Psoas muscle (tissue), 8 donors: ENCODE measurements around the gene ASB13. TPM values are rescaled to one million over a fixed set of nuclear protein-coding genes. Genes with fewer than 3 reads are reported as not detected.

Experiments used
- ATAC-seq, 4 donors: fragments of 200-7000 bp; cut with Tn5 transposase; one replicate each; pipeline ENCODE4 v1.9.1; 2020; ENCODE audit warnings: moderate library complexity in 3 of 4, mild to moderate bottlenecking in 2 of 4
- DNase-seq, 2 donors: peaks; one replicate each; pipeline ENCODE4 v3.0.0-alpha.2; 2020
- H3K27ac ChIP-seq: fragments of 200-600 bp; one replicate; pipeline ENCODE4 v1.8.0; 2022
- H3K27me3 ChIP-seq, 3 donors: fragments of 200-600 bp in 1 of 3; one replicate each; pipeline versions ENCODE4 v1.6.1 to v1.8.0; 2013 to 2022; ENCODE audit warnings: low read length in 2 of 3, mild to moderate bottlenecking in 2 of 3, moderate library complexity in 1 of 3; ENCODE audit not compliant: insufficient read depth in 3 of 3
- H3K36me3 ChIP-seq, 2 donors: fragments of 200-600 bp in 1 of 2; one replicate each; pipeline versions ENCODE4 v1.6.1 to v1.8.0; 2013 to 2022; ENCODE audit warnings: low read depth in 1 of 2, mild to moderate bottlenecking in 1 of 2, moderate library complexity in 1 of 2; ENCODE audit not compliant: insufficient read depth in 1 of 2
- H3K4me1 ChIP-seq: fragments of 200-600 bp; one replicate; pipeline ENCODE4 v1.8.0; 2022
- H3K4me3 ChIP-seq: fragments of 200-600 bp; one replicate; pipeline ENCODE4 v1.8.0; 2022; ENCODE audit warnings: mild to moderate bottlenecking
- H3K9me3 ChIP-seq: fragments of 200-600 bp; one replicate; pipeline ENCODE4 v1.8.0; 2022
- WGBS, 3 donors: extraction: QIAGEN DNeasy Blood & Tissue Kit; methylation state at CpG; one replicate each; pipeline versions ENCODE4 v1.1.6 to v1.1.7; 2013; 5-methylcytosine and 5-hydroxymethylcytosine counted together
- intact Hi-C, 2 donors: fragments of 100-400 bp; cut with DNase I; formaldehyde crosslinking; loops; one replicate each; pipeline versions ENCODE4 v1.11.0 to v1.14.2; 2022
- polyA plus RNA-seq, 3 donors: library from polyadenylated mRNA; stranded (reverse); fragments of 200-250 nt; gene quantifications; one replicate each; pipeline ENCODE4 v1.2.3, GENCODE V29; 2013
- total RNA-seq, 4 donors: library from RNA; stranded (reverse); fragmentation: NEBNext Ultra II Directional in 2 of 4; extraction: Animal tissue kit (Norgen Biotek cat#: 25700) in 2 of 4; gene quantifications; one replicate each; pipeline versions ENCODE4 v1.2.1 to v1.2.4, GENCODE V29; 2021 to 2023
- TF ChIP-seq, protein P1 (sequence below): fragments of 200-600 bp; IDR thresholded peaks from one replicate; pipeline ENCODE4 v1.8.0; 2022; ENCODE audit warnings: antibody characterized with exemption
- donor health status: healthy with polysubstance abuse.
- donor health status: DM: no; HTN: no; CAD: no; lungs with moderate emphysema.
- donor health status: Bipolar disorder and iron deficiency.
- donor health status: healthy.
- donor health status: DM: yes; HTN: yes; CAD: no.
- donor health status: DM: no; HTN: no; CAD: no.
- donor health status: DM: no; HTN: no; CAD: no.
- donor health status: DM: yes; HTN: yes; CAD: no.

The ASB13 gene
- total and polyA plus RNA-seq, 7 donors: 9.8 to 20.8 (median 14.2) TPM

- 0 to 1% (median 1%) methylated on average over 57 to 77 of the region's 77 CpGs for WGBS, 3 donors
- TF ChIP-seq, protein P1, sequence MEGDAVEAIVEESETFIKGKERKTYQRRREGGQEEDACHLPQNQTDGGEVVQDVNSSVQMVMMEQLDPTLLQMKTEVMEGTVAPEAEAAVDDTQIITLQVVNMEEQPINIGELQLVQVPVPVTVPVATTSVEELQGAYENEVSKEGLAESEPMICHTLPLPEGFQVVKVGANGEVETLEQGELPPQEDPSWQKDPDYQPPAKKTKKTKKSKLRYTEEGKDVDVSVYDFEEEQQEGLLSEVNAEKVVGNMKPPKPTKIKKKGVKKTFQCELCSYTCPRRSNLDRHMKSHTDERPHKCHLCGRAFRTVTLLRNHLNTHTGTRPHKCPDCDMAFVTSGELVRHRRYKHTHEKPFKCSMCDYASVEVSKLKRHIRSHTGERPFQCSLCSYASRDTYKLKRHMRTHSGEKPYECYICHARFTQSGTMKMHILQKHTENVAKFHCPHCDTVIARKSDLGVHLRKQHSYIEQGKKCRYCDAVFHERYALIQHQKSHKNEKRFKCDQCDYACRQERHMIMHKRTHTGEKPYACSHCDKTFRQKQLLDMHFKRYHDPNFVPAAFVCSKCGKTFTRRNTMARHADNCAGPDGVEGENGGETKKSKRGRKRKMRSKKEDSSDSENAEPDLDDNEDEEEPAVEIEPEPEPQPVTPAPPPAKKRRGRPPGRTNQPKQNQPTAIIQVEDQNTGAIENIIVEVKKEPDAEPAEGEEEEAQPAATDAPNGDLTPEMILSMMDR: peak; percentile 49
- intact Hi-C loops: loop anchor here (5.0 to 10.0 kb wide), 2 partner anchors 187 to 190 kb away; no protein-coding TSS in a partner anchor
These were observed 18.8 kb upstream of the ASB13 start for GRCh38 chr10:5684971-5685763.

DNA sequence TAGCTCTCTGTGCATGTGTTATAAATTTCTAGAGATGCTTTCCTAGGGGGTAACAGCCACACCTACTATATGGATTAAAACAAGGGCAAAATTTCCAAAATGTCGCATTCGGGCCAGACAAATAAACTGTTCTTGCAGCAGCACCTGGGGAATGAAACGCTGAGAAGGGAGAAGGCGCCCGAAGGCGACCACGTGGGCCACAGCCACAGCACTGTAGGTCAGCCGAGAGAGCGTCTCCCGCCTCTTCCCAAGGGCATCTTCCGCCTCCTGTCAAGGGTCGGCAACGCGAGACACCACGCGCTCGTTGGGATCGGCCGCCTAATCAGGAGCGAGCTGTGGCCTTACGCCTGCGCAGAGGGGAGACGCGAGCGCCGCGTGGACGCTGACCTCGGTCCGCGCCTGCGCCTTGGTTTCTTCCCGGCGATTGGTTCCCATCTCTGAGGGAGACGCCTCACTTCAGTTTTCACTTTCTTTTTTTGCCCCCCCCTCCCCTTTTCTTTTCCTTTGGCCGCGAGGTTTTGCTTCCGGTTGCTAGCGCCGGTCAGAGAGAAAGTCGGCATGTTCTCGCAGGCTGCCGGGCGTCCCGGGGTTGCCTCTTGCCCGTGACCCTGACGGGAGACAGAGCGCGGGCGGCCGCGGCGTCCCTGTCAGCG lies 18.0 kb upstream of the ASB13 start, which contains the start of gene TASOR2:
TASOR2 (plus strand) TSS at position 521 of the 653 bp plus-strand sequence. CDS start 35,805 bp downstream, outside the sequence.
- WGBS, 3 donors: 1% methylated on average over 48 to 54 of the region's 54 CpGs
- DNase-seq (peak; percentile 99), ATAC-seq (peak; percentile 96 to 98 (median 98))
- TF ChIP-seq, protein P1: no peak
- no peaks in the 10 kb centered on the region for H3K36me3 ChIP-seq
- peaks cover 21% of the 10 kb centered on the region for H3K4me1 ChIP-seq
- no peaks in the 10 kb centered on the region for H3K9me3 ChIP-seq
- H3K27ac ChIP-seq: peak within 1 kb of the TSS; percentile 97
- intact Hi-C loops: loop anchor here in 1 of 2 donors (10.0 kb wide), 1 partner anchor 190 kb away; no protein-coding TSS in a partner anchor
- peak within 1 kb of the TSS; percentile 86 for H3K4me3 ChIP-seq
- no peaks in the 10 kb centered on the region for H3K27me3 ChIP-seq

More at GRCh38 chr10:5684971-5685763, 18.8 kb upstream of the ASB13 start:
- Histone ChIP-seq H3K27me3 (no peaks in the 10 kb centered on the region), H3K4me1 (peaks cover 21% of the 10 kb centered on the region), H3K36me3 (no peaks in the 10 kb centered on the region), H3K27ac (peak overlapping the region; percentile 97), H3K4me3 (peak overlapping the region; percentile 86), H3K9me3 (no peaks in the 10 kb centered on the region)
- ATAC-seq: peak; percentile 54 to 76 (median 66)
- peak; percentile 66 to 74 for DNase-seq

DNA sequence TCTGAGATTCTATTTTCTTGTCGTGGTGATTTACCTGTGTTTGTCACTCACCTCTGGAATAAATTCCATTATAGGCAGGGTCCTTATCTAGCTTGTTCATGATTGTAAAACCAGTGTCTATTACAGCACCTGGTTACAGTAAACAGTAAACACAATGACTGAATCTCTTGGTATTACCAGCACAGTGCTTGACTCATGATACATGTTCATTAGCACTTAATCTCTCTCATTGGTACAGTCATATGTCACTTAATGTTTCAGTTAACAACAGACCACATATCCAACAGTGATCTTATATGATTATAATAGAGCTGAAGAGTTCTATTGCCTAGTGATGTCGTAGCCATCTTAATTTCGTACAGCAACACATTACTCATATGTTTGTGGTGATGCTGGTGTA lies 16.7 kb upstream of the ASB13 start:
- Histone ChIP-seq H3K27ac (no peak overlapping the region), H3K9me3 (no peaks in the 10 kb centered on the region), H3K27me3 (no peaks in the 10 kb centered on the region), H3K4me1 (peaks cover 19% of the 10 kb centered on the region), H3K36me3 (no peaks in the 10 kb centered on the region), H3K4me3 (no peak overlapping the region)
- intact Hi-C loops: loop anchor here in 1 of 2 donors (10.0 kb wide), 1 partner anchor 192 kb away; no protein-coding TSS in a partner anchor
- ATAC-seq (no peak), DNase-seq (no peak)
- TF ChIP-seq, protein P1: no peak
- WGBS, 3 donors: 75 to 82% (median 81%) methylated on average over 3 of the region's 3 CpGs

GRCh38 chr10:5681930-5682329 lies 15.5 kb upstream of the ASB13 start:
- H3K36me3 ChIP-seq: no peaks in the 10 kb centered on the region
- no peak for ATAC-seq
- 70 to 80% (median 76%) methylated on average over 5 of the region's 5 CpGs for WGBS, 3 donors
- H3K27ac ChIP-seq: no peak overlapping the region
- intact Hi-C loops: loop anchor here in 1 of 2 donors (10.0 kb wide), 1 partner anchor 193 kb away; no protein-coding TSS in a partner anchor
- no peak overlapping the region for H3K4me3 ChIP-seq
- DNase-seq: no peak
- H3K27me3 ChIP-seq: no peaks in the 10 kb centered on the region
- peaks cover 11% of the 10 kb centered on the region for H3K4me1 ChIP-seq
- TF ChIP-seq, protein P1: no peak
- no peaks in the 10 kb centered on the region for H3K9me3 ChIP-seq
